IMR-90 (cell line): ENCODE measurements around the gene CHN2. TPM values are rescaled to one million over a fixed set of nuclear protein-coding genes. Genes with fewer than 3 reads are reported as not detected.

ENCODE experiments used
- ATAC-seq: fragments of 200-7000 bp; cut with Tn5 transposase; 2 replicates; pipeline ENCODE4 v1.9.1; 2020; ENCODE audit warnings: low read depth, mild to moderate bottlenecking, moderate library complexity
- BruUV-seq: library from RNA; stranded (reverse); fragments of 400-500 nt; replicated peaks from 2 replicates; lab custom pipeline; 2021; lab: Mats Ljungman, UMichigan
- CTCF ChIA-PET: fragments of 300-600 bp; formaldehyde crosslinking; extraction: SDS; loops from one replicate; lab custom pipeline; 2021; ENCODE audit warnings: antibody characterized with exemption; lab: Yijun Ruan, JAX
- POLR2A ChIA-PET: fragments of 300-600 bp; sonication (Branson Sonifier 250); formaldehyde crosslinking; loops from one replicate; lab custom pipeline; 2022; ENCODE audit warnings: antibody characterized with exemption; ENCODE audit not compliant: unreplicated experiment; lab: Charles Lee
- DNase-seq: peaks from one replicate; pipeline ENCODE4 v3.0.0; 2013
- H2AFZ ChIP-seq: replicated peaks from 2 replicates; pipeline ENCODE3; 2013; ENCODE audit warnings: low read length, mild to moderate bottlenecking; ENCODE audit not compliant: poor library complexity
- H2AK5ac ChIP-seq: 2 replicates; pipeline ENCODE4 v1.6.1; 2013; ENCODE audit warnings: low read depth, low read length, inconsistent platforms
- H2AK9ac ChIP-seq: replicated peaks from 2 replicates; pipeline ENCODE3; 2013; ENCODE audit warnings: mild to moderate bottlenecking, low read depth, low read length, moderate library complexity; ENCODE audit not compliant: poor library complexity
- H2BK120ac ChIP-seq: 2 replicates; pipeline ENCODE4 v1.6.1; 2013; ENCODE audit warnings: low read depth, low read length, inconsistent platforms
- H2BK15ac ChIP-seq: 3 replicates; pipeline ENCODE4 v1.6.1; 2013; ENCODE audit warnings: low read depth, low read length, inconsistent platforms
- H2BK20ac ChIP-seq: 2 replicates; pipeline ENCODE4 v1.6.1; 2013; ENCODE audit warnings: low read depth, mild to moderate bottlenecking, inconsistent platforms, low read length, moderate library complexity
- H2BK5ac ChIP-seq: 2 replicates; pipeline ENCODE4 v1.6.1; 2013; ENCODE audit warnings: mild to moderate bottlenecking, low read depth, low read length, inconsistent platforms; ENCODE audit not compliant: poor library complexity, severe bottlenecking
- H3K14ac ChIP-seq: replicated peaks from 2 replicates; pipeline ENCODE4 v1.6.1; 2013; ENCODE audit warnings: low read depth, low read length, inconsistent platforms
- H3K18ac ChIP-seq: 2 replicates; pipeline ENCODE4 v1.6.1; 2013; ENCODE audit warnings: low read depth, low read length, control low read depth
- H3K23ac ChIP-seq: 2 replicates; pipeline ENCODE4 v1.6.1; 2013; ENCODE audit warnings: low read depth, low read length, inconsistent platforms
- H3K27ac ChIP-seq: 2 replicates; pipeline ENCODE4 v1.5.1; 2013; ENCODE audit warnings: mild to moderate bottlenecking, control low read depth, low read length; ENCODE audit not compliant: insufficient read depth
- H3K27me3 ChIP-seq: 2 replicates; pipeline ENCODE4 v1.6.1; 2013; ENCODE audit warnings: low read length; ENCODE audit not compliant: control insufficient read depth, insufficient read depth
- H3K36me3 ChIP-seq: 2 replicates; pipeline ENCODE4 v1.6.1; 2013; ENCODE audit warnings: low read length, mixed read lengths; ENCODE audit not compliant: control insufficient read depth, insufficient read depth
- H3K4ac ChIP-seq: 2 replicates; pipeline ENCODE4 v1.6.1; 2013; ENCODE audit warnings: low read depth, low read length, inconsistent platforms
- H3K4me1 ChIP-seq: 2 replicates; pipeline ENCODE4 v1.6.1; 2013; ENCODE audit warnings: low read length, mixed read lengths; ENCODE audit not compliant: control insufficient read depth, insufficient read depth
- H3K4me2 ChIP-seq: 2 replicates; pipeline ENCODE4 v1.6.1; 2013; ENCODE audit warnings: low read depth, mild to moderate bottlenecking, control low read depth, low read length, moderate library complexity
- H3K4me3 ChIP-seq: 2 replicates; pipeline ENCODE4 v1.5.1; 2013; ENCODE audit warnings: low read depth, mild to moderate bottlenecking, control low read depth, low read length, moderate library complexity; ENCODE audit not compliant: insufficient read depth
- H3K56ac ChIP-seq: 2 replicates; pipeline ENCODE4 v1.6.1; 2013; ENCODE audit warnings: low read length, inconsistent platforms; ENCODE audit not compliant: insufficient read depth; ENCODE audit errors: extremely low read depth
- H3K79me1 ChIP-seq, 2 experiments: 2 replicates each; pipeline ENCODE4 v1.6.1; 2013; ENCODE audit warnings: low read length in 2 of 2, inconsistent platforms in 1 of 2, low read depth in 1 of 2
- H3K9ac ChIP-seq: 2 replicates; pipeline ENCODE4 v1.6.1; 2013; ENCODE audit warnings: low read depth, low read length, control low read depth
- H3K9me1 ChIP-seq: 2 replicates; pipeline ENCODE4 v1.6.1; 2013; ENCODE audit warnings: low read length, inconsistent platforms; ENCODE audit not compliant: insufficient read depth
- H3K9me3 ChIP-seq: 2 replicates; pipeline ENCODE4 v1.6.1; 2013; ENCODE audit warnings: low read length; ENCODE audit not compliant: control insufficient read depth, insufficient read depth
- H4K20me1 ChIP-seq: 2 replicates; pipeline ENCODE4 v1.6.1; 2013; ENCODE audit warnings: low read length, inconsistent platforms; ENCODE audit not compliant: insufficient read depth
- H4K5ac ChIP-seq: 2 replicates; pipeline ENCODE4 v1.6.1; 2013; ENCODE audit warnings: mild to moderate bottlenecking, low read depth, low read length, control low read depth
- H4K8ac ChIP-seq, 2 experiments: 2 replicates each; pipeline ENCODE4 v1.6.1; 2013; ENCODE audit warnings: low read depth in 2 of 2, low read length in 2 of 2, control low read depth in 1 of 2, inconsistent platforms in 1 of 2
- H4K91ac ChIP-seq: 2 replicates; pipeline ENCODE4 v1.6.1; 2013; ENCODE audit warnings: low read depth, low read length, inconsistent platforms; ENCODE audit not compliant: insufficient read depth
- MAFK ChIP-seq: IDR thresholded peaks from 2 replicates; pipeline ENCODE4 v1.6.1; 2012; ENCODE audit warnings: low read depth, low read length, improper control_type of control experiment
- WGBS, 2 experiments: methylation state at CpG; one replicate each; pipeline versions ENCODE4 v1.1.5 to v1.1.7; 2013; ENCODE audit warnings: missing lambda C conversion rate in 2 of 2; ENCODE audit not compliant: insufficient read length in 1 of 2; ENCODE audit errors: extremely low coverage in 2 of 2; 5-methylcytosine and 5-hydroxymethylcytosine counted together
- dilution Hi-C: fragments of 300-500 bp; cut with HindIII; formaldehyde crosslinking; loops from one replicate; pipeline ENCODE4 v1.14.3; 2018; ENCODE audit warnings: low sequenced_read_pairs; ENCODE audit not compliant: unreplicated experiment
- in situ Hi-C: fragments of 300-500 bp; cut with MboI; formaldehyde crosslinking; loops from 3 replicates; pipeline ENCODE4 v1.14.3; 2019; ENCODE audit warnings: low sequenced_read_pairs, inconsistent platforms, mixed read lengths
- intact Hi-C: fragments of 100-400 bp; cut with micrococcal nuclease; formaldehyde crosslinking; loops from 2 replicates; pipeline ENCODE4 v1.10.0; 2022
- polyA plus RNA-seq, 3 experiments: library from polyadenylated mRNA; depleted of rRNA; stranded (reverse); fragments of >200 nt; gene quantifications; 2 replicates each; pipeline ENCODE4 v1.2.3, GENCODE V29; 2012; ENCODE audit warnings: low replicate concordance in 1 of 3
- total RNA-seq: library from RNA; depleted of rRNA; stranded (reverse); fragments of >200 nt; gene quantifications from 2 replicates; pipeline ENCODE4 v1.2.3, GENCODE V29; 2012

The CHN2 gene
- total and polyA plus RNA-seq, 2 of the 4 experiments (the other 2 are of a cell fraction): not detected

GRCh38 chr7:29208410-29209250, 14.1 kb downstream of the CHN2 start:
- H3K9me3 ChIP-seq: no peaks in the 10 kb centered on the region
- no peak overlapping the region for H2BK20ac ChIP-seq
- ChIA-PET POLR2A (no interaction called here), CTCF (no interaction called here)
- H3K9me1 ChIP-seq: no peaks in the 10 kb centered on the region
- no peak overlapping the region for H4K5ac ChIP-seq
- no peak overlapping the region for H3K4ac ChIP-seq
- no peak overlapping the region for H2BK120ac ChIP-seq
- BruUV-seq: no TSS peak
- H3K9ac ChIP-seq: no peak overlapping the region
- H3K27me3 ChIP-seq: no peaks in the 10 kb centered on the region
- H2AK9ac ChIP-seq: no peak overlapping the region
- H2AFZ ChIP-seq: no peak overlapping the region
- no peaks in the 10 kb centered on the region for H4K20me1 ChIP-seq
- H3K56ac ChIP-seq: no peak overlapping the region
- H2BK5ac ChIP-seq: no peak overlapping the region
- no peak overlapping the region for H3K18ac ChIP-seq
- H3K14ac ChIP-seq: no peak overlapping the region
- H3K4me2 ChIP-seq: no peak overlapping the region
- 64% methylated on average over 3 of the region's 12 CpGs; no CpG with 5 or more reads in 1 of the 2 experiments for WGBS, 2 experiments
- no peak overlapping the region for H2BK15ac ChIP-seq
- no peaks in the 10 kb centered on the region for H3K36me3 ChIP-seq
- H3K4me3 ChIP-seq: no peak overlapping the region
- no peak overlapping the region for H3K27ac ChIP-seq
- dilution Hi-C loops (no loop called here), in situ Hi-C loops (no loop called here), intact Hi-C loops (no loop called here)
- no peak for TF ChIP-seq MAFK
- ATAC-seq: no peak
- H4K8ac ChIP-seq: no peak overlapping the region
- no peaks in the 10 kb centered on the region for H3K79me1 ChIP-seq
- no peak overlapping the region for H3K23ac ChIP-seq
- H3K4me1 ChIP-seq: no peaks in the 10 kb centered on the region
- no peak overlapping the region for H2AK5ac ChIP-seq
- no peak overlapping the region for H4K91ac ChIP-seq
- no peak for DNase-seq
